SHP77 (cell line): ENCODE data around the gene SERPINA12.

Experiments
- DNase-seq, 2 experiments: peaks; one replicate each; lab custom pipeline; 2025; lab: John Stamatoyannopoulos, UW

SERPINA12 gene

GRCh38 chr14:94464290-94464689 lies 45.0 kb downstream of the SERPINA12 start:
- no peak for DNase-seq

- no peak for DNase-seq
Observed at GRCh38 chr14:94462763-94463572, 46.3 kb downstream of the SERPINA12 start.

GRCh38 chr14:94462219-94462551 lies 47.1 kb downstream of the SERPINA12 start:
- no peak for DNase-seq

- peak in 1 of 2 experiments; percentile 5 for DNase-seq
Observed at GRCh38 chr14:94461526-94462218, 47.6 kb downstream of the SERPINA12 start.

GRCh38 chr14:94460631-94461416 lies 48.4 kb downstream of the SERPINA12 start:
- no peak for DNase-seq

GRCh38 chr14:94458558-94459205 lies 50.6 kb downstream of the SERPINA12 start:
- no peak for DNase-seq

- no peak for DNase-seq
Observed at GRCh38 chr14:94458096-94458495, 51.2 kb downstream of the SERPINA12 start.

GRCh38 chr14:94455928-94456327 lies 53.3 kb downstream of the SERPINA12 start:
- no peak for DNase-seq

GRCh38 chr14:94451826-94452225 lies 57.4 kb downstream of the SERPINA12 start:
- no peak for DNase-seq

- DNase-seq: no peak
Observed at GRCh38 chr14:94451091-94451771, 58.0 kb downstream of the SERPINA12 start.

GRCh38 chr14:94450722-94451090 lies 58.6 kb downstream of the SERPINA12 start:
- DNase-seq: no peak

- no peak for DNase-seq
Observed at GRCh38 chr14:94449930-94450329, 59.3 kb downstream of the SERPINA12 start.

GRCh38 chr14:94448071-94448808 lies 61.0 kb downstream of the SERPINA12 start:
- DNase-seq: no peak

- no peak for DNase-seq
Observed at GRCh38 chr14:94447206-94447605, 62.1 kb downstream of the SERPINA12 start.

GRCh38 chr14:94446126-94446525 lies 63.1 kb downstream of the SERPINA12 start:
- no peak for DNase-seq

- DNase-seq: no peak
Observed at GRCh38 chr14:94445003-94445402, 64.3 kb downstream of the SERPINA12 start.

- DNase-seq: no peak
Observed at GRCh38 chr14:94441531-94442205, 67.6 kb downstream of the SERPINA12 start.

GRCh38 chr14:94441130-94441529 lies 68.1 kb downstream of the SERPINA12 start:
- no peak for DNase-seq

GRCh38 chr14:94439453-94440057 lies 69.7 kb downstream of the SERPINA12 start:
- no peak for DNase-seq
